ENCODE results near the gene DZIP1. TPM values are rescaled to one million over a fixed set of nuclear protein-coding genes. Genes with fewer than 3 reads are reported as not detected.

Gene DZIP1
- total and polyA plus RNA-seq, 10 of the 15 experiments (the other 5 are each of a cell fraction or from before 2014, with no cell fraction given): 0.01 to 1.9 (median 0.55) TPM

- Histone ChIP-seq H3K4me2 (ENCODE audit: control insufficient read depth, insufficient read depth) (no peak overlapping the region), H3K27me3 (replicated peaks in 1 of 2; ENCODE audit: control insufficient read depth in 2 of 2, insufficient read depth in 2 of 2, low read length in 1 of 2) (peaks cover 0 to 4% of the 10 kb centered on the region in 2 experiments; a peak in 2 of 4 replicates), H3K27ac (ENCODE audit: control insufficient read depth, insufficient read depth) (no peak overlapping the region), H3K4me1 (ENCODE audit: control insufficient read depth, insufficient read depth, low read length) (no peaks in the 10 kb centered on the region), H3K9me3 (replicated peaks; ENCODE audit: control insufficient read depth, insufficient read depth, low read length) (no peaks in the 10 kb centered on the region), H4K20me1 (ENCODE audit: control insufficient read depth, insufficient read depth) (no peaks in the 10 kb centered on the region), H3K9ac (ENCODE audit: control insufficient read depth, insufficient read depth, low read length) (no peak overlapping the region), H3K36me3 (ENCODE audit: control insufficient read depth in 2 of 2, insufficient read depth in 2 of 2, low read length in 1 of 2) (no peaks in the 10 kb centered on the region), H3K4me3 (no peak overlapping the region), H2AFZ (ENCODE audit: control insufficient read depth, low read depth, low read length) (no peak overlapping the region; the same call in 1 of the 2 replicates), H3K79me2 (ENCODE audit: control insufficient read depth, insufficient read depth, low read length) (no peaks in the 10 kb centered on the region; the same call in 1 of the 2 replicates)
- POLR2A ChIA-PET: no interaction called here
- BruUV-seq (replicated peaks): no TSS peak
- ATAC-seq (peak; percentile 47; the same call in 2 of the 3 replicates), FAIRE-seq (no peak), DNase-seq (ENCODE audit: low read depth, low spot score) (no peak)
- intact Hi-C loops (cut with micrococcal nuclease; ENCODE audit: unreplicated experiment): no loop called here
- RAD21 ChIA-PET (ENCODE audit: unreplicated experiment): no interaction called here
- SMC1A ChIA-PET (ENCODE audit: uncharacterized antibody, unreplicated experiment): no interaction called here
- 45% methylated on average over 32 of the region's 35 CpGs for WGBS (ENCODE audit: insufficient coverage, insufficient replicate concordance, low lambda C conversion rate, missing lambda C conversion rate)
- CTCF ChIA-PET: no interaction called here
- in situ Hi-C loops (cut with MboI): no loop called here
- no peak for TF ChIP-seq YBX1 (IDR thresholded peaks at IDR 0.05)
- no peak for TF ChIP-seq BCLAF1 (IDR thresholded peaks at IDR 0.05)
- no peak for TF ChIP-seq PBX3 (IDR thresholded peaks at IDR 0.05; ENCODE audit: insufficient replicate concordance, low read depth, low read length)
- no peak for TF ChIP-seq ESRRA (IDR thresholded peaks at IDR 0.05; ENCODE audit: low read length)
- no peak for TF ChIP-seq GABPA (IDR thresholded peaks at IDR 0.05; ENCODE audit: low read depth)
- TF ChIP-seq ZNF687 (IDR thresholded peaks at IDR 0.05): no peak
- no peak for TF ChIP-seq IRF3 (IDR thresholded peaks at IDR 0.05)
- TF ChIP-seq SMAD5 (IDR thresholded peaks at IDR 0.05; ENCODE audit: low read depth): no peak
These were observed 2.4 kb downstream of the DZIP1 start for GRCh38 chr13:95642028-95642621.
